GM18502 (cell line): ENCODE results near the gene GALNT13.

ENCODE experiments used
- ATAC-seq: cut with Tn5 transposase; IDR thresholded peaks from one replicate; pipeline ENCODE4 v1.9.1; 2021; ENCODE audit warnings: mild to moderate bottlenecking; ENCODE audit not compliant: unreplicated experiment, poor library complexity

Gene GALNT13

GRCh38 chr2:153871231-153872221, at the start of gene GALNT13:
TSS of gene GALNT13 (plus strand) at chr2:153871922.
- no peak for ATAC-seq

- no peak for ATAC-seq
These were observed 47.8 kb upstream of the GALNT13 start for GRCh38 chr2:153823880-153824279.

GRCh38 chr2:153828335-153828734, 43.4 kb upstream of the GALNT13 start:
- no peak for ATAC-seq

GRCh38 chr2:153834662-153835061, 37.1 kb upstream of the GALNT13 start:
- no peak for ATAC-seq

- ATAC-seq = no peak
These were observed 13.5 kb upstream of the GALNT13 start for GRCh38 chr2:153858250-153858649.

- no peak for ATAC-seq
These were observed 7.7 kb upstream of the GALNT13 start for GRCh38 chr2:153864022-153864421.

- no peak for ATAC-seq
These were observed 5.1 kb upstream of the GALNT13 start for GRCh38 chr2:153866595-153866994.

GRCh38 chr2:153870308-153870707, 1.4 kb upstream of the GALNT13 start:
- ATAC-seq = no peak

GRCh38 chr2:153872311-153873051, 759 bp downstream of the GALNT13 start:
- no peak for ATAC-seq

GRCh38 chr2:153873052-153874048, 1.6 kb downstream of the GALNT13 start:
- no peak for ATAC-seq

GRCh38 chr2:153875801-153876466, 4.2 kb downstream of the GALNT13 start:
- ATAC-seq = no peak

GRCh38 chr2:153880926-153881325, 9.2 kb downstream of the GALNT13 start:
- ATAC-seq = no peak

GRCh38 chr2:153886833-153887232, 15.1 kb downstream of the GALNT13 start:
- no peak for ATAC-seq

- no peak for ATAC-seq
These were observed 18.9 kb downstream of the GALNT13 start for GRCh38 chr2:153890576-153890975.

- no peak for ATAC-seq
These were observed 19.3 kb downstream of the GALNT13 start for GRCh38 chr2:153891051-153891450.

GRCh38 chr2:153912798-153913396, 41.2 kb downstream of the GALNT13 start:
- no peak for ATAC-seq

GRCh38 chr2:153917570-153917969, 45.8 kb downstream of the GALNT13 start:
- no peak for ATAC-seq

GRCh38 chr2:153935511-153935910, 63.8 kb downstream of the GALNT13 start:
- no peak for ATAC-seq

- ATAC-seq = no peak
These were observed 67.5 kb downstream of the GALNT13 start for GRCh38 chr2:153939124-153939796.
